A673 (cell line): ENCODE data around the gene MOB3C. TPM values are rescaled to one million over a fixed set of nuclear protein-coding genes. Genes with fewer than 3 reads are reported as not detected.

ENCODE experiments used
- BruUV-seq: library from RNA; stranded (reverse); fragments of 400-500 nt; replicated peaks from 2 replicates; lab custom pipeline; 2021; lab: Mats Ljungman, UMichigan
- CTCF ChIA-PET: fragments of 300-600 bp; sonication (Branson Sonifier 250); formaldehyde crosslinking; loops from one replicate; lab custom pipeline; 2022; ENCODE audit warnings: antibody characterized with exemption; lab: Charles Lee
- POLR2A ChIA-PET: fragments of 300-600 bp; sonication (Branson Sonifier 250); formaldehyde crosslinking; loops from one replicate; lab custom pipeline; 2022; ENCODE audit warnings: antibody characterized with exemption; ENCODE audit not compliant: low non-redundant PET; lab: Charles Lee
- DNase-seq: peaks from one replicate; pipeline ENCODE4 v3.0.0-alpha.2; 2015; ENCODE audit warnings: low spot score
- H3K27ac ChIP-seq: fragments of 200-600 bp; sonication (generic); 2 replicates; pipeline ENCODE4 v1.5.1; 2016; ENCODE audit warnings: mixed run types, low read depth, mild to moderate bottlenecking, mixed read lengths, antibody characterized with exemption, low read length; ENCODE audit not compliant: poor library complexity, severe bottlenecking
- H3K27me3 ChIP-seq: fragments of 200-600 bp; sonication (generic); replicated peaks from 2 replicates; pipeline ENCODE4 v1.6.1; 2017; ENCODE audit warnings: mixed run types, low read depth, mild to moderate bottlenecking, mixed read lengths, antibody characterized with exemption, low read length; ENCODE audit not compliant: insufficient read depth, poor library complexity
- H3K36me3 ChIP-seq: fragments of 200-600 bp; sonication (generic); 2 replicates; pipeline ENCODE4 v1.6.1; 2016; ENCODE audit warnings: mixed run types, mild to moderate bottlenecking, mixed read lengths, antibody characterized with exemption, low read length; ENCODE audit not compliant: insufficient read depth, poor library complexity, severe bottlenecking
- H3K4me1 ChIP-seq: fragments of 200-600 bp; sonication (generic); 2 replicates; pipeline ENCODE4 v1.6.1; 2017; ENCODE audit warnings: mixed run types, mild to moderate bottlenecking, mixed read lengths, antibody characterized with exemption, low read length; ENCODE audit not compliant: insufficient read depth, poor library complexity, severe bottlenecking
- H3K4me3 ChIP-seq: fragments of 200-600 bp; sonication (generic); 2 replicates; pipeline ENCODE4 v1.5.1; 2016; ENCODE audit warnings: low read depth, mixed run types, mild to moderate bottlenecking, mixed read lengths, low read length; ENCODE audit not compliant: poor library complexity, severe bottlenecking
- H3K9me3 ChIP-seq: fragments of 200-600 bp; sonication (generic); 2 replicates; pipeline ENCODE4 v1.6.1; 2016; ENCODE audit warnings: mixed run types, low read depth, mild to moderate bottlenecking, mixed read lengths, antibody characterized with exemption, low read length; ENCODE audit not compliant: poor library complexity, severe bottlenecking
- CTCF ChIP-seq: fragments of 300-800, 200-600 bp; sonication (generic); conservative IDR thresholded peaks from 2 replicates; pipeline ENCODE4 v1.5.1; 2017; ENCODE audit warnings: low read depth, mild to moderate bottlenecking, antibody characterized with exemption, low read length, moderate library complexity, mixed read lengths
- EZH2 ChIP-seq: fragments of 200-600 bp; sonication (generic); IDR thresholded peaks from 2 replicates; pipeline ENCODE4 v1.6.1; 2017; ENCODE audit warnings: borderline replicate concordance, low read depth, mild to moderate bottlenecking, mixed read lengths, antibody characterized with exemption, low read length; ENCODE audit not compliant: poor library complexity, severe bottlenecking
- intact Hi-C: fragments of 100-400 bp; cut with micrococcal nuclease; formaldehyde crosslinking; loops from one replicate; pipeline ENCODE4 v1.10.0; 2022; ENCODE audit not compliant: unreplicated experiment
- total RNA-seq: library from RNA; stranded (reverse); gene quantifications from 2 replicates; pipeline ENCODE4 v1.2.3, GENCODE V29; 2021

The MOB3C gene
- total RNA-seq, 1 experiment from 2014 or later: 2.5 TPM

- DNase-seq: no peak
- H3K9me3 ChIP-seq: no peaks in the 10 kb centered on the region
- H3K4me3 ChIP-seq: no peak overlapping the region
- no peaks in the 10 kb centered on the region for H3K4me1 ChIP-seq
- POLR2A ChIA-PET: no interaction called here
- no peak for TF ChIP-seq EZH2
- no peak for TF ChIP-seq CTCF
- intact Hi-C loops: no loop called here
- CTCF ChIA-PET: no interaction called here
- no peaks in the 10 kb centered on the region for H3K27me3 ChIP-seq
- H3K36me3 ChIP-seq: peaks cover 3% of the 10 kb centered on the region
- BruUV-seq: no TSS peak
- H3K27ac ChIP-seq: no peak overlapping the region
Observed at GRCh38 chr1:46585312-46585938, 31.2 kb downstream of the MOB3C start.

- Histone ChIP-seq H3K4me1 (no peaks in the 10 kb centered on the region), H3K36me3 (peaks cover 3% of the 10 kb centered on the region), H3K4me3 (no peak overlapping the region), H3K9me3 (no peaks in the 10 kb centered on the region), H3K27ac (no peak overlapping the region), H3K27me3 (no peaks in the 10 kb centered on the region)
- intact Hi-C loops: no loop called here
- no TSS peak for BruUV-seq
- no peak for DNase-seq
- CTCF ChIA-PET: no interaction called here
- TF ChIP-seq CTCF (no peak), EZH2 (no peak)
- POLR2A ChIA-PET: no interaction called here
Observed at GRCh38 chr1:46583494-46583893, 33.1 kb downstream of the MOB3C start.

DNA sequence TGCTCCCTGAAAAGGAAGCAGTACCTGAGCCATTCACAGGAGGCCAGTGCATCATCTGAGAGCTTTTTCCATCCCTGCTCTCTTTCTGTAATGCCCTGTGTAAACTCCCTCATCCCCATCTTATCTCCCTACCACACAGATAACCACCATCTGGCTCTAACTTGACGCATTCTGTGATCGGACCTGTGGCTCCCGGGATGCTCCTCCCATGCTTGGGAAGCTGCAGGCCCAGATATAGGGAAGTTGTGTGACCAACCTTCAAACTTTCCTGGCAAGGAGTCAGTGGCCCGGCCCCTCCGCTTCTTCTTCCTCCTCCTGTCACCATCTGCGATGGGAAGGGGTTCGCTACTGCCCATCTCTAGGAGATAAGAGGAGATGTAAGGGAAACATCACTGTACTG, 33.6 kb downstream of the MOB3C start:
- H3K36me3 ChIP-seq: peaks cover 3% of the 10 kb centered on the region
- no peak for TF ChIP-seq EZH2
- TF ChIP-seq CTCF: no peak
- POLR2A ChIA-PET: no interaction called here
- H3K4me1 ChIP-seq: no peaks in the 10 kb centered on the region
- H3K9me3 ChIP-seq: no peaks in the 10 kb centered on the region
- H3K4me3 ChIP-seq: no peak overlapping the region
- no TSS peak for BruUV-seq
- CTCF ChIA-PET: no interaction called here
- no peaks in the 10 kb centered on the region for H3K27me3 ChIP-seq
- intact Hi-C loops: no loop called here
- DNase-seq: no peak
- H3K27ac ChIP-seq: no peak overlapping the region
